Muscle layer of duodenum (tissue), 2 donors: Measurements from ENCODE around the gene CCR1.
"Not testable (repeated sequence)": the region's sequence is repeated elsewhere in the genome, so short reads cannot be mapped to it uniquely, and the experiment has no call there.

ENCODE experiments used
- H3K27ac ChIP-seq: one replicate; pipeline ENCODE4 v1.7.0; 2013; ENCODE audit warnings: mild to moderate bottlenecking, low read length
- H3K27me3 ChIP-seq: one replicate; pipeline ENCODE4 v1.7.0; 2013; ENCODE audit warnings: low read depth, mild to moderate bottlenecking, control low read depth, low read length
- H3K36me3 ChIP-seq, 2 donors: one replicate each; pipeline ENCODE4 v1.7.0; 2013; ENCODE audit warnings: low read length in 2 of 2, control low read depth in 1 of 2, mild to moderate bottlenecking in 1 of 2; ENCODE audit not compliant: insufficient read depth in 2 of 2, control insufficient read depth in 1 of 2
- H3K4me1 ChIP-seq, 2 donors: one replicate each; pipeline ENCODE4 v1.7.0; 2013; ENCODE audit warnings: low read length in 2 of 2, mild to moderate bottlenecking in 2 of 2, control low read depth in 1 of 2, moderate library complexity in 1 of 2; ENCODE audit not compliant: insufficient read depth in 2 of 2, control insufficient read depth in 1 of 2
- H3K4me3 ChIP-seq, 2 donors: one replicate each; pipeline ENCODE4 v1.7.0; 2013; ENCODE audit warnings: low read length in 2 of 2, low read depth in 1 of 2, mild to moderate bottlenecking in 1 of 2
- H3K9me3 ChIP-seq, 2 donors: one replicate each; pipeline ENCODE4 v1.7.0; 2013; ENCODE audit warnings: low read length in 2 of 2, control low read depth in 1 of 2, mild to moderate bottlenecking in 1 of 2; ENCODE audit not compliant: control insufficient read depth in 1 of 2
- donor health status: healthy.

Gene CCR1

DNA sequence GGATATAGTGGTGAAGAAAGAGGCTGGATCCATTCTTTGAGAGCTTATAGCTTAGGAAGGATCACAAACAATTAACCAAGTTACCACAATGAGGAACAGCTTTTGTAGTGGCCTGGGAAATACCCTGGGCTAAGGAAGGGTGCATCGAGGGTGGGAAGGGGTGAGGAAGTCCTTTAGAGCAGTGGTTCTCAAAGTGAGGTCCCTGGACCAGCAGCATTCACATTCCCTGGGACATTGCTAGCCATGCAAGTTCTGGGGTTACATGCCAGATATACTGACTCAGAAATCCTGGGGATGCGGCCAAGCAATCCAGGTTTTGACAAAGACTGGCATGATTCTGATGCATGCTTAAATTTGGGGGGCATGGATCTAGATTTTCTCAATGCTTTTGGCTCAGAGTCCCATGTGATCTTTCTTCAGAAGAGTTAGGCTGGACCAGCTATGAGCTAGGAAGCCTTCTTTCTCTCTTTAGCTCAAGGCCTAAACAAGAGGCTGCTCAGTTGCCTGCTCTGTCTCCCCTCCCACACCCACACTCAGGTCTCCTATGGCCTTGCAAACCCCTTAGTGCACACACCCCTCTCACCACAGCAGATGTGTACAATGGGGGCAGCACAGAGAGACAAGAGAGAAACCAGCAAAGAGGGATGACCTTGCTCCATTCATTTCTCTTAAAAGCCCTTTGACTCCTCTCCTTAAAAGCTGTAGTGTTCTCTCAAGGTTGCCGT is 1.8 kb upstream of the CCR1 start:
- Histone ChIP-seq H3K9me3 (no peaks in the 10 kb centered on the region), H3K4me1 (no peaks in the 10 kb centered on the region), H3K27ac (no peak overlapping the region), H3K36me3 (no peaks in the 10 kb centered on the region), H3K4me3 (no peak overlapping the region), H3K27me3 (no peaks in the 10 kb centered on the region)

DNA sequence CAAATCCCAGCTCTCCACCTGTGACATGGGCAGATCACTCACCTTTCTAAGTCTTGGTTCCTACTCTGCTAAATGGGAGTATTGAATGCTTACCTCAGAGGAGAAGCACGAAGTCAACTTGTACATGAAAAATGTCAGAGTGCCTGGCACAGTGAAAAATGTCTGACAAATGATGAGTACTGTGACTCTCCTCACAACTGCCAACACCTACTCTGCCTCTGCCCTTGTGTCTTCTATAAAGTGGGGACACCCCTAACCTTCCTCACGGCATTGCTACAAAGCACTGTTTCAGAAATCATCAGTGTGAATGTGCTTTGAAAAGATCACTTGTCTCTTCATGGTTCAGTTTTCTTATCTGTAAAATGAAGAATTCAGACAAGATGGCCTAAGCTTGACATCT is 940 bp upstream of the CCR1 start:
- no peaks in the 10 kb centered on the region for H3K9me3 ChIP-seq
- H3K36me3 ChIP-seq, result no peaks in the 10 kb centered on the region
- H3K27me3 ChIP-seq, result no peaks in the 10 kb centered on the region
- H3K27ac ChIP-seq, result no peak overlapping the region
- H3K4me3 ChIP-seq, result no peak overlapping the region
- H3K4me1 ChIP-seq, result no peaks in the 10 kb centered on the region

- Histone ChIP-seq H3K27ac (peak overlapping the region; percentile 64), H3K4me3 (peak overlapping the region; percentile 43 to 47)
These were observed 599 bp downstream of the CCR1 start for GRCh38 chr3:46207514-46207913.

GRCh38 chr3:46206282-46207015 is 1.7 kb downstream of the CCR1 start:
- H3K27me3 ChIP-seq, result no peaks in the 10 kb centered on the region
- no peaks in the 10 kb centered on the region for H3K36me3 ChIP-seq
- H3K4me1 ChIP-seq, result no peaks in the 10 kb centered on the region
- no peaks in the 10 kb centered on the region for H3K9me3 ChIP-seq
- peak overlapping the region; percentile 43 to 47 for H3K4me3 ChIP-seq
- peak overlapping the region; percentile 64 for H3K27ac ChIP-seq

More at GRCh38 chr3:46207514-46207913, 599 bp downstream of the CCR1 start:
- H3K9me3 ChIP-seq, H3K27me3 ChIP-seq, H3K36me3 ChIP-seq, H3K4me1 ChIP-seq: not testable (repeated sequence)

DNA sequence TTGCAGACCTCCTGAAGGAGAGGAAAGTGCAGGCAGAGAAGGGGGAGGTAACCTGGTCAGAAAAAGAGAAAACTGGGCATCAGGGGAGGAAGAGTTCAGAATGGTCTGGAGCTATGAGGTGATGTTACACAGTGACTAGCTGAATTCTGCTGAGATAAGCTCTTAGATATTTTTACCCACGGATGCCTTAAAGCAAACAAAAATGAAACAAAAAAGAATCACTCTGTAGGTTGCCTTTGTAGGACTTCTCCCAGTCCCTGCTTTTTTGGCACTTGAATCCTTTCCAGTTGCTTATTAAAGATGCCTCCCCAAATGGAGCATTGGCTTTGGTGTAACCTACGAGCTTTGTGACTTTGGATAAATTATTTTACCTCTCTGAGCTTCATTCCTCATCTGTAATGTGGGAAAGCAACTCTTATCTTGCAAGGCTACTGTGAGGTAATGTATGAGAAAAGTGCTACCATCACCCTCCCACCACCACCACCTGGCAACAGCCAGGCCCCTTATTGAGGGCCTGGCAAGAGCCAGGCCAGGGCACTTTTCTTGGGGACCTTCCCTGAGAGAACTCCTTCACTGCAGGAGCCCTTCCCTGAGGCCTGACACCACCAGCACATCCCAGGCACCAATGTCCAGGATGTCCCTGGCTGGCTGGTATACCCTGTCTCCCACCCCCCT is 2.7 kb downstream of the CCR1 start:
- no peaks in the 10 kb centered on the region for H3K4me1 ChIP-seq

GRCh38 chr3:46203681-46204080 is 4.4 kb downstream of the CCR1 start:
- Histone ChIP-seq H3K4me1 (no peaks in the 10 kb centered on the region), H3K4me3 (no peak overlapping the region), H3K27ac (no peak overlapping the region), H3K27me3 (no peaks in the 10 kb centered on the region), H3K36me3 (no peaks in the 10 kb centered on the region), H3K9me3 (no peaks in the 10 kb centered on the region)

More for the DNA sequence above, 2.7 kb downstream of the CCR1 start:
- H3K27ac ChIP-seq, result peak overlapping the region; percentile 64
- H3K9me3 ChIP-seq, result no peaks in the 10 kb centered on the region
- peak overlapping the region; percentile 2 to 17 for H3K4me3 ChIP-seq
- H3K36me3 ChIP-seq, result no peaks in the 10 kb centered on the region
- H3K27me3 ChIP-seq, result no peaks in the 10 kb centered on the region

- no peak overlapping the region for H3K27ac ChIP-seq
- no peak overlapping the region for H3K4me3 ChIP-seq
- H3K36me3 ChIP-seq, result no peaks in the 10 kb centered on the region
- no peaks in the 10 kb centered on the region for H3K9me3 ChIP-seq
- no peaks in the 10 kb centered on the region for H3K27me3 ChIP-seq
- H3K4me1 ChIP-seq, result no peaks in the 10 kb centered on the region
These were observed 5.6 kb downstream of the CCR1 start for GRCh38 chr3:46202535-46202934.

- H3K4me3 ChIP-seq, result no peak overlapping the region
- no peaks in the 10 kb centered on the region for H3K9me3 ChIP-seq
- no peaks in the 10 kb centered on the region for H3K4me1 ChIP-seq
- H3K27ac ChIP-seq, result peak overlapping the region; percentile 18
- H3K36me3 ChIP-seq, result no peaks in the 10 kb centered on the region
- no peaks in the 10 kb centered on the region for H3K27me3 ChIP-seq
These were observed 7.3 kb downstream of the CCR1 start for GRCh38 chr3:46200790-46201189.

GRCh38 chr3:46200211-46200610 is 7.9 kb downstream of the CCR1 start:
- no peaks in the 10 kb centered on the region for H3K36me3 ChIP-seq
- H3K4me1 ChIP-seq, result no peaks in the 10 kb centered on the region
- H3K27me3 ChIP-seq, result no peaks in the 10 kb centered on the region
- no peak overlapping the region for H3K4me3 ChIP-seq
- no peaks in the 10 kb centered on the region for H3K9me3 ChIP-seq
- H3K27ac ChIP-seq, result no peak overlapping the region

GRCh38 chr3:46196261-46196957 is 11.7 kb downstream of the CCR1 start:
- Histone ChIP-seq H3K9me3 (peaks cover 9 to 17% of the 10 kb centered on the region in 2 donors), H3K4me3 (no peak overlapping the region), H3K27ac (no peak overlapping the region), H3K4me1 (no peaks in the 10 kb centered on the region), H3K36me3 (no peaks in the 10 kb centered on the region), H3K27me3 (no peaks in the 10 kb centered on the region)
